GM21737 (cell line): ENCODE data around the gene BCL2L12.
"Not testable (repeated sequence)": the region's sequence is repeated elsewhere in the genome, so short reads cannot be mapped to it uniquely, and the experiment has no call there.

Experiments
- ATAC-seq: cut with Tn5 transposase; IDR thresholded peaks from one replicate; pipeline ENCODE4 v1.9.1; 2021; ENCODE audit warnings: mild to moderate bottlenecking, moderate library complexity; ENCODE audit not compliant: unreplicated experiment

The BCL2L12 gene

GRCh38 chr19:49665351-49666119, at the start of gene BCL2L12, which contains the start of gene IRF3:
Gene BCL2L12 (plus strand): TSS chr19:49665933. CDS start chr19:49666693, 760 bp downstream.
Gene IRF3 (minus strand): TSS chr19:49665857. CDS start chr19:49664838, 1,019 bp downstream.
- ATAC-seq: peak; percentile 73

- ATAC-seq: no peak
Measured at GRCh38 chr19:49616532-49616931, 49.2 kb upstream of the BCL2L12 start.

- ATAC-seq: no peak
Measured at GRCh38 chr19:49616945-49617344, 48.8 kb upstream of the BCL2L12 start.

- ATAC-seq: not testable (repeated sequence)
Measured at GRCh38 chr19:49617860-49618259, 47.9 kb upstream of the BCL2L12 start.

- no peak for ATAC-seq
Measured at GRCh38 chr19:49624967-49625910, 40.5 kb upstream of the BCL2L12 start.

- ATAC-seq: no peak
Measured at GRCh38 chr19:49626226-49626625, 39.5 kb upstream of the BCL2L12 start.

GRCh38 chr19:49629659-49630058, 36.1 kb upstream of the BCL2L12 start:
- ATAC-seq: no peak

GRCh38 chr19:49631014-49631588, 34.6 kb upstream of the BCL2L12 start:
- ATAC-seq: no peak

- no peak for ATAC-seq
Measured at GRCh38 chr19:49631610-49632192, 34.0 kb upstream of the BCL2L12 start.

GRCh38 chr19:49632576-49632975, 33.2 kb upstream of the BCL2L12 start:
- ATAC-seq: no peak

GRCh38 chr19:49633273-49633672, 32.5 kb upstream of the BCL2L12 start:
- not testable (repeated sequence) for ATAC-seq

- ATAC-seq: no peak
Measured at GRCh38 chr19:49635530-49636232, 30.1 kb upstream of the BCL2L12 start.

GRCh38 chr19:49636233-49636932, 29.4 kb upstream of the BCL2L12 start:
- ATAC-seq: no peak

GRCh38 chr19:49637821-49638738, 27.7 kb upstream of the BCL2L12 start:
- no peak for ATAC-seq

- ATAC-seq: no peak
Measured at GRCh38 chr19:49639401-49640112, 26.2 kb upstream of the BCL2L12 start.

GRCh38 chr19:49640113-49640898, 25.4 kb upstream of the BCL2L12 start, which contains the start of gene RRAS:
Gene RRAS (minus strand): TSS chr19:49640143. CDS start chr19:49640098, 45 bp downstream.
- peak; percentile 54 for ATAC-seq
